Adipocyte (in vitro differentiated cells): ENCODE results near the gene SPPL2A.
A peak's percentile ranks its signal among the peaks of the same experiment; 100 is the strongest.

ENCODE experiments used
- DNase-seq: peaks from one replicate; pipeline ENCODE4 v3.0.0-alpha.2; 2015; ENCODE audit warnings: low read depth
- H3K27me3 ChIP-seq: replicated peaks from 2 replicates; pipeline ENCODE4 v1.7.0; 2013; ENCODE audit warnings: mild to moderate bottlenecking, low read length, moderate library complexity; ENCODE audit not compliant: control insufficient read depth, insufficient read depth
- H3K36me3 ChIP-seq: 2 replicates; pipeline ENCODE4 v1.7.0; 2013; ENCODE audit warnings: low read length, mild to moderate bottlenecking, moderate library complexity; ENCODE audit not compliant: control insufficient read depth, insufficient read depth, severe bottlenecking
- H3K4me1 ChIP-seq: 2 replicates; pipeline ENCODE4 v1.7.0; 2013; ENCODE audit warnings: mild to moderate bottlenecking, low read length, moderate library complexity; ENCODE audit not compliant: control insufficient read depth, insufficient read depth
- H3K4me3 ChIP-seq: 2 replicates; pipeline ENCODE4 v1.7.0; 2013; ENCODE audit warnings: mild to moderate bottlenecking, low read length, moderate library complexity
- H3K9ac ChIP-seq: 2 replicates; pipeline ENCODE4 v1.7.0; 2013; ENCODE audit warnings: mild to moderate bottlenecking, low read length, moderate library complexity
- H3K9me3 ChIP-seq: 2 replicates; pipeline ENCODE4 v1.7.0; 2013; ENCODE audit warnings: mild to moderate bottlenecking, low read length, moderate library complexity; ENCODE audit not compliant: control insufficient read depth

Gene SPPL2A

GRCh38 chr15:50797926-50798325, 32.4 kb upstream of the SPPL2A start:
- Histone ChIP-seq H3K36me3 (no peaks in the 10 kb centered on the region), H3K9ac (no peak overlapping the region), H3K4me3 (no peak overlapping the region), H3K27me3 (no peaks in the 10 kb centered on the region), H3K9me3 (no peaks in the 10 kb centered on the region), H3K4me1 (no peaks in the 10 kb centered on the region)
- no peak for DNase-seq

- Histone ChIP-seq H3K27me3 (no peaks in the 10 kb centered on the region), H3K9ac (no peak overlapping the region), H3K36me3 (no peaks in the 10 kb centered on the region), H3K4me1 (no peaks in the 10 kb centered on the region), H3K4me3 (no peak overlapping the region), H3K9me3 (no peaks in the 10 kb centered on the region)
- no peak for DNase-seq
Observed at GRCh38 chr15:50791486-50791885, 26.0 kb upstream of the SPPL2A start.

- Histone ChIP-seq H3K4me3 (no peak overlapping the region), H3K9me3 (no peaks in the 10 kb centered on the region), H3K4me1 (no peaks in the 10 kb centered on the region), H3K36me3 (no peaks in the 10 kb centered on the region), H3K27me3 (no peaks in the 10 kb centered on the region), H3K9ac (no peak overlapping the region)
- no peak for DNase-seq
Observed at GRCh38 chr15:50790778-50791453, 25.4 kb upstream of the SPPL2A start.

- H3K9ac ChIP-seq, result no peak overlapping the region
- no peaks in the 10 kb centered on the region for H3K27me3 ChIP-seq
- H3K9me3 ChIP-seq, result no peaks in the 10 kb centered on the region
- DNase-seq, result peak; percentile 18
- H3K4me3 ChIP-seq, result no peak overlapping the region
- H3K36me3 ChIP-seq, result no peaks in the 10 kb centered on the region
- H3K4me1 ChIP-seq, result no peaks in the 10 kb centered on the region
Observed at GRCh38 chr15:50786871-50787270, 21.4 kb upstream of the SPPL2A start.

- Histone ChIP-seq H3K9ac (no peak overlapping the region), H3K4me3 (no peak overlapping the region), H3K36me3 (no peaks in the 10 kb centered on the region), H3K9me3 (no peaks in the 10 kb centered on the region), H3K27me3 (no peaks in the 10 kb centered on the region), H3K4me1 (no peaks in the 10 kb centered on the region)
- no peak for DNase-seq
Observed at GRCh38 chr15:50786438-50786837, 20.9 kb upstream of the SPPL2A start.

- Histone ChIP-seq H3K27me3 (no peaks in the 10 kb centered on the region), H3K4me3 (no peak overlapping the region), H3K4me1 (no peaks in the 10 kb centered on the region), H3K9me3 (no peaks in the 10 kb centered on the region), H3K9ac (no peak overlapping the region), H3K36me3 (no peaks in the 10 kb centered on the region)
- no peak for DNase-seq
Observed at GRCh38 chr15:50783895-50784294, 18.4 kb upstream of the SPPL2A start.

GRCh38 chr15:50783411-50783810, 17.9 kb upstream of the SPPL2A start:
- H3K4me3 ChIP-seq, result no peak overlapping the region
- no peak for DNase-seq
- H3K9ac ChIP-seq, result no peak overlapping the region
- no peaks in the 10 kb centered on the region for H3K9me3 ChIP-seq
- no peaks in the 10 kb centered on the region for H3K4me1 ChIP-seq
- H3K36me3 ChIP-seq, result no peaks in the 10 kb centered on the region
- no peaks in the 10 kb centered on the region for H3K27me3 ChIP-seq

GRCh38 chr15:50778086-50778485, 12.6 kb upstream of the SPPL2A start:
- DNase-seq, result no peak

GRCh38 chr15:50777042-50777441, 11.5 kb upstream of the SPPL2A start:
- no peaks in the 10 kb centered on the region for H3K27me3 ChIP-seq
- no peaks in the 10 kb centered on the region for H3K9me3 ChIP-seq
- H3K4me1 ChIP-seq, result no peaks in the 10 kb centered on the region
- H3K4me3 ChIP-seq, result no peak overlapping the region
- H3K36me3 ChIP-seq, result no peaks in the 10 kb centered on the region
- DNase-seq, result no peak
- H3K9ac ChIP-seq, result no peak overlapping the region

More at GRCh38 chr15:50778086-50778485, 12.6 kb upstream of the SPPL2A start:
- no peaks in the 10 kb centered on the region for H3K4me1 ChIP-seq
- H3K4me3 ChIP-seq, result no peak overlapping the region
- no peaks in the 10 kb centered on the region for H3K27me3 ChIP-seq
- H3K9ac ChIP-seq, result no peak overlapping the region
- H3K9me3 ChIP-seq, result no peaks in the 10 kb centered on the region
- no peaks in the 10 kb centered on the region for H3K36me3 ChIP-seq

GRCh38 chr15:50774450-50774849, 8.9 kb upstream of the SPPL2A start:
- Histone ChIP-seq H3K36me3 (no peaks in the 10 kb centered on the region), H3K27me3 (no peaks in the 10 kb centered on the region), H3K4me3 (no peak overlapping the region), H3K4me1 (no peaks in the 10 kb centered on the region), H3K9ac (no peak overlapping the region), H3K9me3 (no peaks in the 10 kb centered on the region)
- no peak for DNase-seq

GRCh38 chr15:50773389-50773788, 7.9 kb upstream of the SPPL2A start:
- no peaks in the 10 kb centered on the region for H3K9me3 ChIP-seq
- H3K9ac ChIP-seq, result no peak overlapping the region
- no peaks in the 10 kb centered on the region for H3K27me3 ChIP-seq
- H3K4me3 ChIP-seq, result no peak overlapping the region
- peak; percentile 5 for DNase-seq
- no peaks in the 10 kb centered on the region for H3K36me3 ChIP-seq
- H3K4me1 ChIP-seq, result peaks cover 5% of the 10 kb centered on the region

GRCh38 chr15:50767332-50767861, 1.9 kb upstream of the SPPL2A start:
- no peaks in the 10 kb centered on the region for H3K9me3 ChIP-seq
- no peak overlapping the region for H3K9ac ChIP-seq
- peaks cover 28% of the 10 kb centered on the region for H3K4me1 ChIP-seq
- no peak overlapping the region for H3K4me3 ChIP-seq
- no peaks in the 10 kb centered on the region for H3K27me3 ChIP-seq
- DNase-seq, result no peak
- no peaks in the 10 kb centered on the region for H3K36me3 ChIP-seq
